GM12878 (cell line): ENCODE data around the gene NDUFA5. TPM values are rescaled to one million over a fixed set of nuclear protein-coding genes. Genes with fewer than 3 reads are reported as not detected.

ENCODE experiments used
- ATAC-seq: fragments of 200-7000 bp; cut with Tn5 transposase; 3 replicates; pipeline ENCODE4 v1.9.1; 2020; ENCODE audit warnings: mild to moderate bottlenecking, moderate library complexity
- BruUV-seq: library from RNA; stranded (reverse); fragments of 400-500 nt; replicated peaks from 2 replicates; lab custom pipeline; 2021; lab: Mats Ljungman, UMichigan
- CTCF ChIA-PET: fragments of 300-600 bp; sonication (Branson Sonifier 250); formaldehyde crosslinking; extraction: SDS; loops from one replicate; lab custom pipeline; 2021; ENCODE audit warnings: inconsistent platforms; lab: Yijun Ruan, JAX
- POLR2A ChIA-PET: fragments of 350-600 bp; formaldehyde crosslinking; extraction: SDS; loops from one replicate; lab custom pipeline; 2021; ENCODE audit warnings: inconsistent platforms; lab: Charles Lee
- RAD21 ChIA-PET: fragments of 300-600 bp; sonication (Branson Sonifier 250); formaldehyde crosslinking; loops from one replicate; lab custom pipeline; 2023; ENCODE audit warnings: antibody characterized with exemption; ENCODE audit not compliant: unreplicated experiment; lab: Charles Lee
- SMC1A ChIA-PET: fragments of 300-600 bp; sonication (Branson Sonifier 250); formaldehyde crosslinking; loops from one replicate; lab custom pipeline; 2023; ENCODE audit not compliant: unreplicated experiment, uncharacterized antibody; lab: Charles Lee
- DNase-seq: peaks from one replicate; pipeline ENCODE4 v3.0.0-alpha.2; 2011; ENCODE audit warnings: low read depth, low spot score
- FAIRE-seq: peaks from 3 replicates; lab custom pipeline; 2011; peaks lifted over from hg19 to GRCh38; lab: Jason Lieb, UNC
- H2AFZ ChIP-seq: 2 replicates; pipeline ENCODE4 v1.6.0; 2011; ENCODE audit warnings: low read depth, low read length, control low read depth; ENCODE audit not compliant: control insufficient read depth
- H3K27ac ChIP-seq: 2 replicates; pipeline ENCODE4 v1.5.1; 2011; ENCODE audit warnings: control low read depth; ENCODE audit not compliant: control insufficient read depth, insufficient read depth
- H3K27me3 ChIP-seq, 2 experiments: replicated peaks in 1 of 2; 2 replicates each; pipeline versions ENCODE4 v1.6.0 to v1.6.1; 2011; ENCODE audit warnings: low read length in 1 of 2; ENCODE audit not compliant: control insufficient read depth in 2 of 2, insufficient read depth in 2 of 2
- H3K36me3 ChIP-seq, 2 experiments: 2 replicates each; pipeline ENCODE4 v1.5.1; 2011; ENCODE audit warnings: low read length in 1 of 2; ENCODE audit not compliant: control insufficient read depth in 2 of 2, insufficient read depth in 2 of 2
- H3K4me1 ChIP-seq: 2 replicates; pipeline ENCODE4 v1.6.1; 2011; ENCODE audit warnings: mild to moderate bottlenecking, low read length, moderate library complexity, mixed read lengths; ENCODE audit not compliant: control insufficient read depth, insufficient read depth
- H3K4me2 ChIP-seq: 2 replicates; pipeline ENCODE4 v1.6.0; 2011; ENCODE audit warnings: control low read depth; ENCODE audit not compliant: control insufficient read depth, insufficient read depth
- H3K4me3 ChIP-seq: fragments of 200-600 bp; sonication (generic); 2 replicates; pipeline ENCODE4 v1.5.1; 2016
- H3K79me2 ChIP-seq: 2 replicates; pipeline ENCODE4 v1.6.0; 2011; ENCODE audit warnings: low read length; ENCODE audit not compliant: control insufficient read depth, insufficient read depth
- H3K9ac ChIP-seq: 2 replicates; pipeline ENCODE4 v1.8.0; 2011; ENCODE audit warnings: low read length, control low read depth, mixed read lengths; ENCODE audit not compliant: control insufficient read depth, insufficient read depth
- H3K9me3 ChIP-seq: replicated peaks from 3 replicates; pipeline ENCODE4 v1.5.1; 2011; ENCODE audit warnings: mild to moderate bottlenecking, low read length; ENCODE audit not compliant: control insufficient read depth, insufficient read depth
- H4K20me1 ChIP-seq: 2 replicates; pipeline ENCODE4 v1.6.0; 2011; ENCODE audit not compliant: control insufficient read depth, insufficient read depth
- CBX5 ChIP-seq: sonication (generic); IDR thresholded peaks from 2 replicates; pipeline ENCODE4 v1.6.1; 2016; ENCODE audit warnings: low read depth, moderate library complexity, mild to moderate bottlenecking, inconsistent platforms
- EED ChIP-seq: sonication (generic); IDR thresholded peaks from 2 replicates; pipeline ENCODE4 v1.6.1; 2016; ENCODE audit warnings: antibody characterized with exemption, low read depth
- NFYB ChIP-seq: IDR thresholded peaks from 2 replicates; pipeline ENCODE4 v1.6.1; 2011; ENCODE audit warnings: low read depth, mild to moderate bottlenecking, low read length, improper control_type of control experiment, moderate library complexity; ENCODE audit not compliant: insufficient read depth
- NRF1 ChIP-seq: conservative IDR thresholded peaks from 2 replicates; pipeline ENCODE4 v1.6.1; 2011; ENCODE audit warnings: mild to moderate bottlenecking, low read depth, low read length, improper control_type of control experiment
- POU2F2 ChIP-seq: IDR thresholded peaks from 3 replicates; pipeline ENCODE4 v1.6.1; 2011; ENCODE audit warnings: low read depth, mild to moderate bottlenecking, low read length, borderline replicate concordance
- RAD51 ChIP-seq: fragments of 450-650 bp; IDR thresholded peaks from 2 replicates; pipeline ENCODE4 v1.6.1; 2016; ENCODE audit warnings: moderate library complexity, mild to moderate bottlenecking, inconsistent platforms
- RFX5 ChIP-seq: IDR thresholded peaks from 2 replicates; pipeline ENCODE4 v1.6.1; 2011; ENCODE audit warnings: low read depth, low read length, improper control_type of control experiment
- TBL1XR1 ChIP-seq: IDR thresholded peaks from 2 replicates; pipeline ENCODE4 v1.6.1; 2012; ENCODE audit warnings: low read depth, low read length, improper control_type of control experiment
- WRNIP1 ChIP-seq: IDR thresholded peaks from 2 replicates; pipeline ENCODE4 v1.6.1; 2011; ENCODE audit warnings: low read depth, low read length, improper control_type of control experiment, borderline replicate concordance
- ZBTB33 ChIP-seq: fragments of 450-650 bp; IDR thresholded peaks from 2 replicates; pipeline ENCODE4 v1.6.1; 2017; ENCODE audit warnings: mild to moderate bottlenecking
- WGBS: methylation state at CpG from one replicate; pipeline ENCODE4 v1.1.6; 2016; ENCODE audit warnings: low lambda C conversion rate; ENCODE audit not compliant: insufficient replicate concordance, insufficient coverage; ENCODE audit errors: missing lambda C conversion rate; 5-methylcytosine and 5-hydroxymethylcytosine counted together
- in situ Hi-C: fragments of 300-500 bp; cut with MboI; formaldehyde crosslinking; loops from 9 replicates; pipeline ENCODE4 v1.14.3; 2018; ENCODE audit warnings: mixed read lengths
- intact Hi-C: fragments of 100-400 bp; cut with micrococcal nuclease; formaldehyde crosslinking; loops from one replicate; pipeline ENCODE4 v1.14.2; 2022; ENCODE audit not compliant: unreplicated experiment
- polyA plus RNA-seq, 11 experiments: library from polyadenylated mRNA; depleted of rRNA in 4 of 11; unstranded in 6 of 11; stranded (reverse) in 5 of 11; fragments of >200 nt; fragmentation: Nextera tagmentation in 4 of 11; fragmentation: Illumina TruSeq in 1 of 11; extraction: Ambion mirVana in 4 of 11; extraction: Trizol in 1 of 11; gene quantifications; 1 replicate in 1 of 11; 2 replicates in 10 of 11; pipeline versions ENCODE4 v1.2.1 to v1.2.3, GENCODE V29; 2011 to 2016; ENCODE audit warnings: inconsistent platforms in 2 of 11, missing spikeins in 2 of 11, low read depth in 1 of 11
- total RNA-seq, 4 experiments: library from RNA; depleted of rRNA in 3 of 4; stranded (reverse); fragments of >200 nt in 3 of 4; fragmentation: Illumina TruSeq in 1 of 4; extraction: Trizol in 1 of 4; gene quantifications; 2 replicates each; pipeline versions ENCODE4 v1.2.1 to v1.2.3, GENCODE V29; 2013 to 2021
- TF ChIP-seq, protein P1 (sequence below): fragments of 450-650 bp; IDR thresholded peaks from 2 replicates; pipeline ENCODE4 v1.6.1; 2016; ENCODE audit warnings: mild to moderate bottlenecking, moderate library complexity, borderline replicate concordance

The NDUFA5 gene
- total and polyA plus RNA-seq, 10 of the 15 experiments (the other 5 are each of a cell fraction or from before 2014, with no cell fraction given): 51.0 to 209 (median 86.9) TPM

GRCh38 chr7:123535517-123535916, 22.1 kb downstream of the NDUFA5 start:
- Histone ChIP-seq H3K27ac (no peak overlapping the region), H3K9me3 (no peaks in the 10 kb centered on the region), H4K20me1 (no peaks in the 10 kb centered on the region), H2AFZ (no peak overlapping the region), H3K27me3 (peaks cover 0 to 3% of the 10 kb centered on the region in 2 experiments; a peak in 1 of 4 replicates), H3K79me2 (no peaks in the 10 kb centered on the region), H3K4me1 (no peaks in the 10 kb centered on the region), H3K9ac (no peak overlapping the region)
- ChIA-PET CTCF (interaction anchor here (0.8 to 3.0 kb wide), 4 partner anchors 9 to 42 kb away, joined by 3 to 27 read pairs (median 8); partner anchors contain the start of gene NDUFA5), RAD21 (interaction anchor here (1.0 kb wide), 1 partner anchor 41 kb away, joined by 3 read pairs; no protein-coding TSS in a partner anchor), SMC1A (interaction anchor here (0.9 to 1.4 kb wide), 3 partner anchors 18 to 41 kb away, joined by 4 read pairs; no protein-coding TSS in a partner anchor)
- in situ Hi-C loops (no loop called here), intact Hi-C loops (loop anchor here (1.0 to 5.0 kb wide), 2 partner anchors 22 to 212 kb away; partner anchors contain the start of genes NDUFA5 and WASL)
- FAIRE-seq (no peak), ATAC-seq (no peak)
- TF ChIP-seq NRF1 (no peak), RAD51 (no peak), ZBTB33 (no peak), NFYB (no peak), EED (no peak), WRNIP1 (no peak), POU2F2 (no peak), CBX5 (no peak), TBL1XR1 (no peak), RFX5 (no peak)
- TF ChIP-seq, protein P1, sequence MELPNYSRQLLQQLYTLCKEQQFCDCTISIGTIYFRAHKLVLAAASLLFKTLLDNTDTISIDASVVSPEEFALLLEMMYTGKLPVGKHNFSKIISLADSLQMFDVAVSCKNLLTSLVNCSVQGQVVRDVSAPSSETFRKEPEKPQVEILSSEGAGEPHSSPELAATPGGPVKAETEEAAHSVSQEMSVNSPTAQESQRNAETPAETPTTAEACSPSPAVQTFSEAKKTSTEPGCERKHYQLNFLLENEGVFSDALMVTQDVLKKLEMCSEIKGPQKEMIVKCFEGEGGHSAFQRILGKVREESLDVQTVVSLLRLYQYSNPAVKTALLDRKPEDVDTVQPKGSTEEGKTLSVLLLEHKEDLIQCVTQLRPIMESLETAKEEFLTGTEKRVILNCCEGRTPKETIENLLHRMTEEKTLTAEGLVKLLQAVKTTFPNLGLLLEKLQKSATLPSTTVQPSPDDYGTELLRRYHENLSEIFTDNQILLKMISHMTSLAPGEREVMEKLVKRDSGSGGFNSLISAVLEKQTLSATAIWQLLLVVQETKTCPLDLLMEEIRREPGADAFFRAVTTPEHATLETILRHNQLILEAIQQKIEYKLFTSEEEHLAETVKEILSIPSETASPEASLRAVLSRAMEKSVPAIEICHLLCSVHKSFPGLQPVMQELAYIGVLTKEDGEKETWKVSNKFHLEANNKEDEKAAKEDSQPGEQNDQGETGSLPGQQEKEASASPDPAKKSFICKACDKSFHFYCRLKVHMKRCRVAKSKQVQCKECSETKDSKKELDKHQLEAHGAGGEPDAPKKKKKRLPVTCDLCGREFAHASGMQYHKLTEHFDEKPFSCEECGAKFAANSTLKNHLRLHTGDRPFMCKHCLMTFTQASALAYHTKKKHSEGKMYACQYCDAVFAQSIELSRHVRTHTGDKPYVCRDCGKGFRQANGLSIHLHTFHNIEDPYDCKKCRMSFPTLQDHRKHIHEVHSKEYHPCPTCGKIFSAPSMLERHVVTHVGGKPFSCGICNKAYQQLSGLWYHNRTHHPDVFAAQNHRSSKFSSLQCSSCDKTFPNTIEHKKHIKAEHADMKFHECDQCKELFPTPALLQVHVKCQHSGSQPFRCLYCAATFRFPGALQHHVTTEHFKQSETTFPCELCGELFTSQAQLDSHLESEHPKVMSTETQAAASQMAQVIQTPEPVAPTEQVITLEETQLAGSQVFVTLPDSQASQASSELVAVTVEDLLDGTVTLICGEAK: no peak
- TF ChIP-seq, all 136 proteins: peak for 0
- no peak for DNase-seq
- peak overlapping the region; percentile 63; the same call in 1 of the 2 replicates for H3K4me3 ChIP-seq
- 95% methylated on average over 11 of the region's 12 CpGs for WGBS
- POLR2A ChIA-PET: interaction anchor here (0.6 to 1.7 kb wide), 3 partner anchors 22 to 269 kb away, joined by 3 to 6 read pairs (median 5); partner anchors contain the start of gene NDUFA5
- no TSS peak for BruUV-seq
- 0 out of 2 replicates have a peak overlapping the region, but pooled peaks have one; percentile 26 for H3K4me2 ChIP-seq
- H3K36me3 ChIP-seq: no peaks in the 10 kb centered on the region; a peak in 1 of 4 replicates
